Measurements from ENCODE around the gene DNAH11. TPM values are rescaled to one million over a fixed set of nuclear protein-coding genes. Genes with fewer than 3 reads are reported as not detected.
"Not testable (repeated sequence)": the region's sequence is repeated elsewhere in the genome, so short reads cannot be mapped to it uniquely, and the experiment has no call there.

Gene DNAH11, protein sequence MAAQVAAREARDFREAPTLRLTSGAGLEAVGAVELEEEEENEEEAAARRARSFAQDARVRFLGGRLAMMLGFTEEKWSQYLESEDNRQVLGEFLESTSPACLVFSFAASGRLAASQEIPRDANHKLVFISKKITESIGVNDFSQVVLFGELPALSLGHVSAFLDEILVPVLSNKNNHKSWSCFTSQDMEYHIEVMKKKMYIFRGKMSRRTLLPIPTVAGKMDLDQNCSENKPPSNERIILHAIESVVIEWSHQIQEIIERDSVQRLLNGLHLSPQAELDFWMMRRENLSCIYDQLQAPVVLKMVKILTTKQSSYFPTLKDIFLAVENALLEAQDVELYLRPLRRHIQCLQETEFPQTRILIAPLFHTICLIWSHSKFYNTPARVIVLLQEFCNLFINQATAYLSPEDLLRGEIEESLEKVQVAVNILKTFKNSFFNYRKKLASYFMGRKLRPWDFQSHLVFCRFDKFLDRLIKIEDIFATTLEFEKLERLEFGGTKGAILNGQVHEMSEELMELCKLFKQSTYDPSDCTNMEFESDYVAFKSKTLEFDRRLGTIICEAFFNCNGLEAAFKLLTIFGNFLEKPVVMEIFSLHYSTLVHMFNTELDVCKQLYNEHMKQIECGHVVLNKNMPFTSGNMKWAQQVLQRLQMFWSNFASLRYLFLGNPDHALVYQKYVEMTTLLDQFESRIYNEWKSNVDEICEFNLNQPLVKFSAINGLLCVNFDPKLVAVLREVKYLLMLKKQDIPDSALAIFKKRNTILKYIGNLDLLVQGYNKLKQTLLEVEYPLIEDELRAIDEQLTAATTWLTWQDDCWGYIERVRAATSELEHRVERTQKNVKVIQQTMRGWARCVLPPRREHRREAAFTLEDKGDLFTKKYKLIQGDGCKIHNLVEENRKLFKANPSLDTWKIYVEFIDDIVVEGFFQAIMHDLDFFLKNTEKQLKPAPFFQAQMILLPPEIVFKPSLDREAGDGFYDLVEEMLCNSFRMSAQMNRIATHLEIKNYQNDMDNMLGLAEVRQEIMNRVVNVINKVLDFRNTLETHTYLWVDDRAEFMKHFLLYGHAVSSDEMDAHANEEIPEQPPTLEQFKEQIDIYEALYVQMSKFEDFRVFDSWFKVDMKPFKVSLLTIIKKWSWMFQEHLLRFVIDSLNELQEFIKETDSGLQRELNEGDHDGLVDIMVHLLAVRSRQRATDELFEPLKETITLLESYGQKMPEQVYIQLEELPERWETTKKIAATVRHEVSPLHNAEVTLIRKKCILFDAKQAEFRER (N-terminal part only)
- total RNA-seq (ENCODE audit: insufficient read depth, low replicate concordance), result 11.1 TPM

DNA sequence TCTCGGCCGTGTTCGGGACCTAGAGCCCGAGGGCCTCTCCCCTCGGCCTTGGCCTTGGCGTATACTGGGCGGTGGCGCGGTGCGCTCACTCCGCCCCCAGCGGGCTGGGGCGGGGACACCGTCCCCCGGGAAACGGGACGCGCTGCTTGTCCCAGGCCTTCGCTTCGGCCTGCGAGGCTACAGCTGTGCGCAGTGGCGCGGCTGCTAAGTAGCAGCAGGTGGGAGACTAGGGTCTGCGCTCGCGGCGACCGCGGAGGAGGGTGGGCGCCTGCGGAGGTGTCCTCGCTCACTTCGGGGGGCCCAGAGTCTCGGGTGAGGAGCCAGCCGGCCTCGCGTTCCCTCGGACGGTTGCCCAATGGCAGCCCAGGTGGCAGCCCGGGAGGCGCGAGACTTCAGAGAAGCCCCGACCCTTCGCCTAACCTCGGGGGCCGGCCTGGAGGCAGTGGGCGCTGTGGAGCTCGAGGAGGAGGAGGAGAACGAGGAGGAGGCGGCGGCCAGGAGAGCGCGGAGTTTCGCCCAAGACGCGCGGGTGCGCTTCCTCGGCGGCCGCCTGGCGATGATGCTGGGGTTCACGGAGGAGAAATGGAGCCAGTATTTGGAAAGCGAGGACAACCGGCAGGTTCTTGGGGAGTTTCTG lies at the start of gene DNAH11:
Gene DNAH11 (plus strand): TSS at position 149 of the 637 bp plus-strand sequence. CDS start 207 bp downstream, at position 356.
- DNase-seq (ENCODE audit: low spot score), result peak; percentile 21

DNA sequence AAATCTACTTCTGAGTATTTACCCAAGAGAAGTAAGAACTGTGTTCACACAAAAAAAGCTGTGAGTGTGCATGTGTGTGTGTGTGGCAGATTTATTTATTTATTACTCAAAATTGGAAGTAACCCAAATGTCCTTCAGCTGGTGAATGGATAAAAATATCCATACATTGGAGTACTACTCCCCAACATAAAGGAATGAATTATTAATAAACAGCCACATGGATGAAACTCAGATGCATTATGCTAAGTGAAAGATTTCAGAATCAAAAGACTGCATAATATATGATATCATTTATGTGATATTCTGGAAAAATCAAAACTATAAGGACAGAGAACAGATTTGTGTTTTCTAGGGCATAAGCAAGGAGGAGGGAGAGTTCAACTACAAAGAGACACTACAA lies 47.1 kb upstream of the DNAH11 start:
- DNase-seq (ENCODE audit: low spot score), result no peak

DNA sequence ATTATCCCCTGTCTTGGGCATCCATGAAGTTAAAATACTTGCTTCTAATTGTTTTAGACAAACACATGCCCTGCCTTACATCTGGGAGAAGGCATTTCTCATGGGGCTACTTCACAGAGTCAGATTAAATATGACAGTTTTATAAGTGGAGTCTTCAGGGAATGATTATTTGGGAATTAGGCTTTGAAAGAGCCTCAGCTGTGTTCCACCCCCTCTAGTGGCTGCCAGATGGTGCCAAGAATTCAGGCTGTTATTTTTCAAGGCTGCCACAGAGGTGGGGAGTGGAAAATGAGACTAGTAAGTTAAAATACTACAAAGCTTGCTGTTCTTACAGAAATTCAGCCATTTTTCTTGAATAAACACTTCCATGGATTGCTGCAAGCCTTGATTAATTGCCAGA lies 45.8 kb upstream of the DNAH11 start:
- no peak for DNase-seq (ENCODE audit: low spot score)

DNA sequence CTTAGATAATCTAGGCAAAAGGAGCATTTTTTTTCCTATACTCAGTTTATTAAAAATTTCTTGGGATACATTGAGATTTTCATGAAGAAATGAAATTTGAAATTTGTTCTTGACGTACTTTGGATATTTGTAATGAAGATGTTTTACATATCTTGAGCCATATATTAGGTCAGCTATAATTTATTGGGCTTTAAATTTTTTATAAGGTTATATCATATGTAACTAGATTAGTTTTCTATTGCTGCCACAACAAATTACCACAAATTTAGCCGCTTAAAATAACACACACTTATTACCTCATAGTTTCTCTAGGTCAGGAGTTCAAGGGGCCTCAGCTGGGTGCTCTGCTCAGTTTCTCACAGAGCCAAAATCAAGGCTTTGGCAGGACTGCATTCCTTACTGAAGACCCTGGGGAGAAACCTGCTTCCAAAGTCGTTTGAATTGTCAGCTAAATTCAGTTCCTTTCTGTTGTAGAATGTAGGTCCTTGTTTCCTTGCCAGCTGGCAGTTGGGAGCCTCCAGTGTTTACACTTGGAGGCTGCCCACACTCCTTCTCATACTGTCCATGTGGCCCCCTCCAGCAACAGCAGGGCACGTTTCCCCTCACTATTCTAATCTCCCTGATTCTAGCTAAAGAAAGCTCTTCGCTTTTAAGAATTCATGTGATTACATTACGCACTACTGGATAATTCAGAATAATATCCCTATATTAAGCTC lies 42.6 kb upstream of the DNAH11 start:
- no peak for DNase-seq (ENCODE audit: low spot score)

DNA sequence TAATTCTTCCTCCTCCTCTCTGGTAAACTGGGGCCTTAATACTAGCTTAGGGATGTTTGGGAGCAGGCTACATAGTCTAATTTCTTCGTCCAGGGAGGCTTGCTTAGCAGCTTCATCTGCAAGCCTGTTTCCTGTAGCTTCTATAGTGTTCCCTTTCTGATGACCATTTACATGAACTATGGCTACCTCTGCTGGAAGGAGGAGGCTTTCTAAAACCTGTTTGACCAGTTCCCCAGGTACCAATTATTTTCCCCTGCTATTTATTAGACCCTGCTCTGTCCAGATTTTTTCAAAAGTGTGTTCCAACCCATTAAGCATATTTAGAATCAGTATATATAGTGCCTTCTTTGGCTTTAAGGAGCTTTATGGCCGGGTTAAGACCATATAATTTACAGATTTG lies 38.8 kb upstream of the DNAH11 start:
- no peak for DNase-seq (ENCODE audit: low spot score)

DNA sequence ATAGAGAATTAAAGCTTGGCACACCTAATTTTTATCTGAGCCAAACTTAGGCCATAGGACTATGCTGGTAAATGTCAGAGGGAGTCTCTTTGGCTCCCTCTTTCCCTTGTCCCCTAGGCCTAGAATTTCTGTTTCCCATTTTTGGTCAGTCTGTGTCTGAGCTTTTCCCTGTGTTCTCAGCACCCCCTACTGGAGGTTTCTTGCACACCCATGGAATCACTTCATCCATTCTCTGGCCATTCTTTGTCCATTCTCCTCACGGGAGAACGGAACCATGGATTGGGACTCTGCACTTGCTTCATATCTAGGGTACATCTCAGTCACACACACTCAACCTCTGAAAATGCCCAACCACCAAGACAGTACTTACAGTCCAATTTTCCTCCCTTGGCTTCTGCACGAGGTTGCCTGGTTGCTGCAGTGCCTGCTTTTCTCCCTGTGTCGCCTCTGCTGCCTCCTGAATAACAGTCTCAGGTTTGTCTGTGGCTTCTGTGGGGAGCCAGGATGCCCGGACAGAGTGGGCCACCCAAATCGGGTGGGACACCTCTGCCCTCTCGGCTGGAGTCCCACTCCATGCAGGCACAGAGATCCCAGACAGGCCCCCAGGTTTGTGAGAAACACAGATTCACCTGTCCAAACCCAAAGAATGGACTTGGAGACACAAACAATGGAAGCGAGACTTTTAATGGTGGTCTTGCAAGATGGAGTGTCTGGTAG lies 35.1 kb upstream of the DNAH11 start:
- DNase-seq (ENCODE audit: low spot score), result peak; percentile 6

DNA sequence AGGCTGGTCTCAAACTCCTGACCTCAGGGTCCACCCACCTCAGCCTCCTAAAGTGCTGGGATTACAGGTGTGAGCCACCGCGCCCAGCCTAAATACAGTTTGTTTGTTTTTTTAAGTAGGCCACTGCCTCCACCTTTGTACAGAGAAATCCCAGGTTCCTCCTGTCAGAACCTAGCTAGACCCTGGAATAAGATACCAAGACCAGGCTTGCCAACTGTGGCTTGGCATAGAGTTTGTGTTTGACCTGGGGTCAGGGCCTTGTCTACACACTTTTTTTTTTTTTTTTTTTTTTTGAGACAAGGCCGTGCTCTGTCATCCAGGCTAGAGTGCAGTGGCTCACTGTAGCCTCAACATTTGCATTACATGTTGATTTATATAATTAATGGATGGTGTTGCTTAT lies 34.3 kb upstream of the DNAH11 start:
- no peak for DNase-seq (ENCODE audit: low spot score)

DNA sequence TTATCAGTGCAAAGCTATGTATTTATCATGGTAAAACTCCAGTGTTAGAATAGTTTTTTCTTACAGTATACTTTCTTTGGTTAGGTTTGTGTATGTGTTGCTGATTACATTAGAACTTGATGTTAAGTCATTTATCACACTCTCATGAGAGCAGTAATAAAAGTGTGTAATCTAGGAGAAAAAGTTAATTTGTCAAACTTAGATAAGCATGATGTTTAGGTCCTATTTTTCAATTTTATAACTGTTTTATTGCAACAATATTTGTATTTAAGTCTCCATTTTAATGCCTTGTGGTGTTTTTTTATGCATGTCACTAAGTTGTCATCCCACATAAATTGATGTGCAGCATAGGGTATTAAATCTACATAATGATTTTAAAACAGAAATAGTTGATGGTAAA lies 28.8 kb upstream of the DNAH11 start:
- DNase-seq (ENCODE audit: low spot score), result no peak

DNA sequence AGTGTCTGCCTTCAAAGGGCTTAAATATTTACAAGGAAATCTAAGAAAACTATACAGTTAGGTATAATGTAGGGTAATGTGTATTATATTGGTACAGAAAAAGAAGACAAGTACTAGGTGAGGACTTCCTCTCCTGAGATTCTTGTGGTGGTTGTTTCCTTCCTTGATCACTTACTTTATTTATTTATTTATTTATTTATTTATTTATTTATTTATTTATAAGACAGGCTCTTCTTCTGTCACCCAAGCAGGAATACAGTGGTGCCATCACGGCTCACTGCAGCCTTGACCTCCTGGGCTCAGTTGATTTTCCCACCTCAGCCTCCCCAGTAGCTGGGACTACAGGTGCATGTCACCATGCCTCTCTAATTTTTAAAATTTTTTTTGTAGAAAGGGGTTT lies 18.2 kb upstream of the DNAH11 start:
- DNase-seq (ENCODE audit: low spot score), result no peak

DNA sequence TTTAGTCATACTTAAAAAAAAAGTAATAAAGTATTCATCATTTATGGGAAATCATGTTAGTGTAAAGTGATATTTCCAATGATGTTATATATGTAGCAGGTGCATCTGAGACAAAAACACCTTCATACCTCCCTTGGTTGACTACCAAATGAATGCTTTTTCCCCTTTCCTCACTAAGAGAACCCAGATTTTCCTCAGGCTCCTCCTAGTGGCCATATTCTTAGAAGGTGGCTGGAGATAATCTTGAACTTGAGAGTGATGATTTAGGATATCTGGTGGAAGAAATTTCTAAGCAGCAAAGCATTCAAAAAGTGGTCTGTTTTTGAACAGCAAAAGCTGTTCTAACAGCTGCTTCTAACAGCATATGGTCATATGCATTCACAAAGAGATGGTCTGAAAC lies 16.8 kb upstream of the DNAH11 start:
- DNase-seq (ENCODE audit: low spot score), result no peak

DNA sequence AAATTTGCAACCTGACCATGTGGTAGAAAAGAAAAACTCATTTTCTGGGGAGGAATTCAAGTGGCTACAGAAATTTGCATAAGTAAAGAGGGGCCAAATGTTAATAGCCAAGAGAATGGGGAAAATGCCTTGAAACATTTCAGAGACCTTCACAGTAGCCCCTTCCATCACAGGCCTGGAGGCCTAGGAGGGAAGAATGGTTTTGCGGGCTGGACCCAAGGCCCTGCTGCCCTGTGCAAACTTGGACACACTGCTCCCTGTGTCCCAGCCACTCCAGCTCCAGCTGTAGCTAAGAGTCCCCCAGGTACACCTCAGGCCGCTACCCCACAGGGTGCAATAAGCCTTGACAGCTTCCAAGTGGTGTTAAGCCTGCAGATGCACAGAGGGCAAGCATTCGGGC lies 16.4 kb upstream of the DNAH11 start:
- DNase-seq (ENCODE audit: low spot score), result no peak

DNA sequence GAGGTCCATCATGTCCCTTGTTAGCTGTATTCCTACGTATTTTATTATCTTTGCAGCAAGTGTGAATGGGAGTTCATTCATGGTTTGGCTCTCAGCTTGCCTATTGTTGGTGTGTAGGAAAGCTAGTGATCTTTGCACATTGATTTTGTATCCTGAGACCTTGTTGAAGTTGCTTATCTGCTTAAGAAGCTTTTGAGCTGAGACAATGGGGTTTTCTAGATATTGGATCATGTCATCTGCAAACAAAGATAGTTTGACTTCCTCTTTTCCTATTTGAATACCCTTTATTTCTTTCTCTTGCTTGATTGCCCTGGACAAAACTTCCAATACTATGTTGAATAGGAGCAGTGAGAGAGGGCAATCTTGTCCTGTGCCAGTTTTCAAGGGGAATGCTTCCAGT lies 10.4 kb upstream of the DNAH11 start:
- DNase-seq (ENCODE audit: low spot score), result not testable (repeated sequence)

DNA sequence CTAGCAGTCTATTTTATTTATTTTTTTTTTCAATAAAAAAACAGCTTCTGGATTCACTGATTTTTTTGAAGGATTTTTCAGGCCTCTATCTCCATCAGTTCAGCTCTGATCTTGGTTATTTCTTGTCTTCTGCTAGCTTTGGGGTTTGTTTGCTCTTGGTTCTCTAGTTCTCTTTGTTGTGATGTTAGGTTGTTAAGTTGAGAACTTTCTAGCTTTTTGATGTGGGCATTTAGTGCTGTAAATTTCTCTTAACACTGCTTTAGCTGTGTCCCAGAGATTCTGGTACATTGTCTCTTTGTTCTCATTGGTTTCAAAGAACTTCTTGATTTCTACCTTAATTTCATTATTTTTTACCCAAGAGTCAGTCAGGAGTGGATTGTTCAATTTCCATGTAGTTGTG lies 9.2 kb upstream of the DNAH11 start:
- DNase-seq (ENCODE audit: low spot score), result not testable (repeated sequence)

DNA sequence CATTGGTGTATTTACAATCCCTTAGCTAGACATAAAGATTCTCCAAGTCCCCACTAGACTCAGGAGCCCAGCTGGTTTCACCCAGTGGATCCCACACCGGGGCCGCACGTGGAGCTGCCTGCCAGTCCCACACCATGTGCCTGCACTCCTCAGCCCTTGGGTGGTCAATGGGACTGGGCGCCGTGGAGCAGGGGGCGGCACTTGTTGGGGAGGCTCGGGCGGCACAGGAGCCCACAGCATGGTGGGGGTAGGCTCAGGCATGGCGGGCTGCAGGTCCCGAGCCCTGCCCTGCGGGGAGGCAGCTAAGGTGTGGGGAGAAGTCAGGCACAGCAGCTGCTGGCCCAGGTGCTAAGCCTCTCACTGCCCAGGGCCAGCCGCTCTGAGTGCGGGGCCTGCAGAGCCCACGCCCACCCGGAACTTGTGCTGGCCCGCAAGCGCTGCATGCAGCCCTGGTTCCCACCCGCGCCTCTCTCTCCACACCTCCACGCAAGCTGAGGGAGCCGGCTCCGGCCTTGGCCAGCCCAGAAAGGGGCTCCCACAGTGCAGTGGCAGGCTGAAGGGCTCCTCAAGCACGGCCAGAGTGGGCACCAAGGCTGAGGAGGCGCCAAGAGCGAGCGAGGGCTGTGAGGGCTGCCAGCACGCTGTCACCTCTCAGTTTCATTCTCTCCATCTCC lies 6.3 kb upstream of the DNAH11 start:
- DNase-seq (ENCODE audit: low spot score), result not testable (repeated sequence)

DNA sequence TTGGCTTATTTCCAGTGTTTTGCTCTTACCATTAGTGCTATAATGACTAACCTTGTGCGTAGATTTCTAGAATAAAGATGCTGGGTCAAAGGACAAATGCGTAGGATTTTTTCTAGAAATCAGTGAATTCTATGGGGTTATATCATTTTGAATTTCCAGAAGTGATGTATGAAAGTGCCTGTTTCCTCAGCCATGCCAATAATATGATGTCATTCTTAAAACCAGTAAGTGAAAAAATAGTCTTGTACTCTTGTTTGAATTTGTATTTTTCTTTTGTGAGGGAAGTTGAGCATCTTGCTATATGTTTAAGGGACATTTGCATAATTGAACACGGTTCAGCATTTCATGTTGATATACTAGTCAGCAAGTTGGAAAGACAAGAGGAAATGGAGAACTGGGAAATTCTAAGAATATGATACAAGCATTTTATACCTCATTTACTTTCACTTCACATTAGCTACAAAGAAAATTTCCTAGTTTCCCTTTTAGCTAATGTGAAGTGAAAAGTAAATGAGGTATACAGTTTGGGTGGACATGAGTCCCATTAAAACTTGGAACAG lies 3.8 kb upstream of the DNAH11 start:
- no peak for DNase-seq (ENCODE audit: low spot score)

DNA sequence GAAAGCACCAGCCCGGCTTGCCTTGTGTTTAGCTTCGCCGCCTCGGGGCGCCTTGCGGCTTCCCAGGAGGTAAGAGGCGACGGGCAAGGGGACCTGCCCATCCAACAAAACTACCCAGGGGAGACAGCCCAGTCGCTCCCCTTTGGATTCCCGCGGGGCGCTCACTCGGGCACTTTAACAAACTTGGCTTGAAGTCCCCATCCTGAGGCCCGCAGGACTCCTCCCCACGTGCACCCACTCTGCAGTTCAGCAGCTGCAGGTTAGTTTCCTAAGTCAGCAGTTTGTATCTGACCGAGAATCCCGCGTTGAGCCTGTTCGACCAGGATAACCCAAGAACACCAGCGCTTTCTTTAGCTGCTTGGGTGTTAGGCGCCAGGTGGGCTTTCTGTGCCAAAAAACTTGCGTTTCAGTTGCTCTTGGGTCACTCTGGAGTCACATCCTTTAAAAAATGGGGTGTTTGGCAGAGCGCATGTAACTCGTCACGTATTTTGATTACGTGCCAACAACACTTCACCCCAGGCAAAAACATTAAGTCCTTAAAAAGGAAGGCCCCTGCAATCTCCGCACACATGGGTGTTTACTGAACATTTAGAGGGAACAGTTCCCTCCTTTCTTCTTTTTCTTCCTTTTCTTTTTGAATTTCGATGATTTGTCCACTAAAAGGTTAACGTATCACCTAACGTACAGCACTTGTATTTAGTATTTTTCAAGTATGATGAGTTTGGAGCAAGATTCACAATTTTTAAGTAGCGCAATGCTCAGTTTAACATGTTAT lies 876 bp downstream of the DNAH11 start:
- peak; percentile 13 for DNase-seq (ENCODE audit: low spot score)

DNA sequence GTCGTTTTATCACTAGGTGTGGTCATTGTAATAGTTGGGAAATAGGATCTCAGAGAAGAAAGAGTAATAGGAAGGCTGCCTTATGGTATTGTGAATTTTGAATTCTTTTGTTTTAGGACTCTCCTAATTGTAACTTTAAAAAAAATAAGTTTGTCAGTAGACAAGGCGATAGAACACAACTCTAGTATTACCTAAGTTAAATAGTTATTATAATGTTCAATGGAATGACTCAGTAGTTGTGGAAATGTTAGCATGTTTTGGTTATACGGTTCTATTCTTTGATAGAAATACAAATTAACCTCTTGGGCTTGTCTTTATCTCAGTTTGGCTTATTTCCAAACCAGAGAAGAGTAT lies 1.4 kb downstream of the DNAH11 start:
- DNase-seq (ENCODE audit: low spot score), result no peak

DNA sequence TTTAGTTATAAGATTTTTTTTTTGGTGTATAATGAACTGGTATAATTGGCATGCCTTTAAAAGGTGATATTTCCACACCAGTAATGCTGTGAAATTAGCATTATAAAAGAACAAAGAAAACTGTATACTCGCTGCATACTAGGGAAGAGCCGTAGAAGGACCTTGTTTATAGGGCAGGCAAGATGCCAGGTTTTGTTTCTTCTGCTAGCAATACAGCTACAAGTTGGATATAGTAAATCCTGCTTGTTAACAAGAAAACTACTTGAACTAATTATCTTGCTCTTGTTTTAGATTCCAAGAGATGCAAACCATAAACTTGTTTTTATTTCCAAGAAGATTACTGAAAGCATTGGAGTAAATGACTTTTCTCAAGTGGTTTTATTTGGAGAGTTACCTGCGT lies 1.9 kb downstream of the DNAH11 start:
- DNase-seq (ENCODE audit: low spot score), result no peak
